Panc1 (cell line): ENCODE measurements around the gene ANKK1.

Experiments
- CTCF ChIP-seq: fragments of 450-650 bp; IDR thresholded peaks from 2 replicates; pipeline ENCODE4 v1.5.1; 2017; ENCODE audit warnings: mild to moderate bottlenecking
- POLR2AphosphoS5 ChIP-seq: IDR thresholded peaks from 2 replicates; pipeline ENCODE4 v1.6.1; 2012; ENCODE audit warnings: mild to moderate bottlenecking, low read depth, low read length, moderate library complexity
- REST ChIP-seq, 2 experiments: IDR thresholded peaks; 2 replicates each; pipeline ENCODE4 v1.6.1; 2011 to 2012; ENCODE audit warnings: low read depth in 2 of 2, control low read depth in 1 of 2, low read length in 1 of 2, mild to moderate bottlenecking in 1 of 2, moderate library complexity in 1 of 2; ENCODE audit not compliant: insufficient read depth in 1 of 2
- SIN3A ChIP-seq: IDR thresholded peaks from 2 replicates; pipeline ENCODE4 v1.6.1; 2012; ENCODE audit warnings: low read depth, mild to moderate bottlenecking, low read length, moderate library complexity, borderline replicate concordance; ENCODE audit not compliant: insufficient read depth

GRCh38 chr11:113375402-113375801, 12.2 kb upstream of the ANKK1 start:
- TF ChIP-seq POLR2AphosphoS5 (no peak), CTCF (no peak), REST (IDR thresholded peaks at IDR 0.05; ENCODE audit: insufficient read depth in 1 of 2, low read depth in 2 of 2, low read length in 1 of 2) (no peak), SIN3A (no peak)
